GM12874 (cell line): ENCODE results near the gene MYLK4.

Experiments used
- TF ChIP-seq, protein P1 (sequence below): IDR thresholded peaks from 2 replicates; pipeline ENCODE4 v1.5.1; 2011; ENCODE audit warnings: low read depth, mild to moderate bottlenecking, control low read depth, low read length, moderate library complexity; ENCODE audit not compliant: insufficient read depth

Gene MYLK4

DNA sequence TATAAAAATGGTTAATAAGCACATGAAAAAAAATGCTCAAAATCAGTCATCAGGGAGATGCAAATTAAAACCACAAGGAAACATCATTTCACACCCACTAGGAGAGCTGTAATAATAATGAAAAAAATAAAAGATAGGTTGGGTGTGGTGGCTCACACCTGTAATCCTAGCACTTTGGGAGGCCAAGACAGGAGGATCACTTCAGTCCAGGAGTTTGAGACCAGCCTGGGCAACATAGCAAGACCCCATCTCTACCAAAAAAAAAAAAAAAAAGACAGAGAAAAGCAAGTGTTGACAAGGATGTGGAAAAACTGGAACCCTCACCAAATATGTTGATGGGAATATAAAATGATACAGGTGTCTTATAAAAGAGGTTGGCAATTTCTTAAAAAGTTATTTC lies 3.0 kb upstream of the MYLK4 start:
- TF ChIP-seq, protein P1, sequence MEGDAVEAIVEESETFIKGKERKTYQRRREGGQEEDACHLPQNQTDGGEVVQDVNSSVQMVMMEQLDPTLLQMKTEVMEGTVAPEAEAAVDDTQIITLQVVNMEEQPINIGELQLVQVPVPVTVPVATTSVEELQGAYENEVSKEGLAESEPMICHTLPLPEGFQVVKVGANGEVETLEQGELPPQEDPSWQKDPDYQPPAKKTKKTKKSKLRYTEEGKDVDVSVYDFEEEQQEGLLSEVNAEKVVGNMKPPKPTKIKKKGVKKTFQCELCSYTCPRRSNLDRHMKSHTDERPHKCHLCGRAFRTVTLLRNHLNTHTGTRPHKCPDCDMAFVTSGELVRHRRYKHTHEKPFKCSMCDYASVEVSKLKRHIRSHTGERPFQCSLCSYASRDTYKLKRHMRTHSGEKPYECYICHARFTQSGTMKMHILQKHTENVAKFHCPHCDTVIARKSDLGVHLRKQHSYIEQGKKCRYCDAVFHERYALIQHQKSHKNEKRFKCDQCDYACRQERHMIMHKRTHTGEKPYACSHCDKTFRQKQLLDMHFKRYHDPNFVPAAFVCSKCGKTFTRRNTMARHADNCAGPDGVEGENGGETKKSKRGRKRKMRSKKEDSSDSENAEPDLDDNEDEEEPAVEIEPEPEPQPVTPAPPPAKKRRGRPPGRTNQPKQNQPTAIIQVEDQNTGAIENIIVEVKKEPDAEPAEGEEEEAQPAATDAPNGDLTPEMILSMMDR = no peak

DNA sequence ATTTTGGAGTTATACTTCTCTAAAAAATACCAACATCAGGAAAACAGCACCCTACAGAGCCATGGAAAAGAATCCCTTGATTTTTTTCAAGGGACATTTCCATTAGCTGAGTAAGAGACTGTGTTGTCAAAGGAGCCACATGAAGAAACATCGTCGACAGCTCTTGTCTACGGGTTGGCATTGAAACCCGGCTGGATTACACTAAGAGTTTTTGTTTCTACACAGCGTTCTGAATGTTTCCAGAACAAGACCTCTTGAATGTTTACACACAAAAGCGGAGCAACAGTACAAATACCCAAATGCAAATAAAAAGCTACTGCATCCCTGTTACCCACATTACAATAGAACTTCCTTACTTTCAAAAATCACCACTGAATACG lies 2.4 kb upstream of the MYLK4 start:
- TF ChIP-seq, protein P1 = no peak

DNA sequence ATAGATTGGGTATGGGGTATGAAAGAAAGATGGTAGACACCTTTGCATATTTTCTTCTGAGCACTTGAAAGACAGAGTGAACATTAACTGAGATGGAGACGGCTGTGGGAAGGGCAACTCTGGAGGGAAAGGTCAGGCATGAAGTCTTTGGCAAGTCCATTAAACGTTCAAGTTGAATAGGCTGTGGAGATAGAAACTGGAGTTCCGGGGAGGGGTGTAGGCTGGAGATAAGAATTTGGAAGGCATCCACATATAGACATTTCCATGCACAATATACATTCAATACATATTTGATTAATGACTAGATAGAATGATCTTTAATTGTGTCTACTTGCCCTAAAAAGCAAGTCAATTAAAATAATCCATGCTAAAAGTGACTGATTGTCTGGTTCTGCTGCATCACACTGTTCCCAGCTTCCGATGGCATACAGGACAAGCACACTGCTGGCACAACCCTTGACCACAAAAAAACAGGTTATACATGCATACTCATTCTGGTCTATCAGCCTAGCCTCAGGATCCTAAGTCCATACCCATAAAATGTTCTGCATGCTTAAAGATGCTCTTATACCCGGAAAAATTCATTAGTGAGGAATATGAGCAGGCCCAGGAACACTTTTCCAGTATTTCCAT lies 1.9 kb upstream of the MYLK4 start:
- TF ChIP-seq, protein P1 = no peak

DNA sequence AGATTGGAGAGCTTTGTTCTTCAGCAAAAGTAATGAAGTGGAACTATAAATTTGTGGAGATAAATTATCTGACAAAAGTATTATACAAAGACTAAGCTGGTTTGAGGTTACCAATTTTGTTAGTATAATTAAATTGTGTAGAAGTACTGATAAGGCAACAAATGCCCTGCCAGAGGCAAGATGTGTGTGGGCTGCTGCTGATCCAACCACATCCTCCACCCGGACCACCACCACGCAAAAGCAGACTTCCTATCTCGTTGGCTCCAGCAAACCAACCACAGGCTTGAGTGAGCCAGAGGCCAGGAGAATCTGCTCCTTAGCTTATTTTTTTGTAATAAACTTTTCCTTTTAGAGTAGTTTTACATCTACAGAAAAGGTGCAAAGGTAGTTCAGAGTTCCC lies 1.1 kb upstream of the MYLK4 start:
- TF ChIP-seq, protein P1 = no peak

DNA sequence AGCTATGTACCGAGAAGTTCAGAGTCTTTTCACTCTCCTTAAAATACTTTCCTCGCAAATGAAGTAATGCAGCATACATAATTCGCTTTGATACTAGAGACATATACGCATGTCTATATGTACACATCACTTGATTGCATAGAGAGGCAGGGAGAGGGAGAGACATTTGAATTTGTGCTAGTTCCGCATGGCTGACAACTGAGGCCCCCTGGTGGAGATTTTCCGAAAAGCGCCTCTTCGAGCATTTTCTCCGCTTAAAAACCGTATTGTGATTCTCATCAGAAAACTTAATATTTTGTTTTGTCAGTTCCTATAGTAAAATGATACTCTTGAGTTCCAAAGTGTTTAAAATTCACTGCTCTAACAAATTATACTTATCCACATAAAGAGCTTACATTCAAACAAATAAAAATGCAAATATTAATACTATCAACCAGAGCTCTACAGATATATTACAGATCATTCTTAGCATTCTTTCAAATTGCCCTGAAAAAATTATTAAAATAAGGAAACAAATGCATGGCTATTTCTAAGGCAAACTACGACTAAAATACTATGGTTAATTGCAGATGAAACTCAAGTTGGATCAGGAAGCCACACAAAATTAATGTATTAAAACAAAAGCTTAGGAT lies 637 bp downstream of the MYLK4 start:
- TF ChIP-seq, protein P1 = peak; percentile 75

DNA sequence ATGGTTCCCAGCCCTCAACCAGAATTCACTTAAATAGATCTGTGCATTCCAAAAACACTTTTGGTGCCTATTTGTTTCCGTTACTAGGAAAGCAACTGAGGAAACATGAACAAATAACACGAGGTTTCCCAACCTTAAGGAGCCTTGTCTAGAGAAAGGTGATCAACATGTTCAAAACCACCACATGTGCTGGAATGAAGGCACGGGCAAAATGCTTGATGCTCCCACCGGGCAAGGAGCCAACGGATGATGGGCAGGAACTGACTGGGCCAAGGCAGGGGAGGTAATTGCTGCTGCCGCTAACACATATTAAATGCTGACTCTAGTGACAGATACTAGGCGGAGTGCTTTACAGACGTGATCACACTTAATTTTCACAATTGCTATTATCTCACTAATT lies 2.5 kb downstream of the MYLK4 start:
- TF ChIP-seq, protein P1 = no peak

DNA sequence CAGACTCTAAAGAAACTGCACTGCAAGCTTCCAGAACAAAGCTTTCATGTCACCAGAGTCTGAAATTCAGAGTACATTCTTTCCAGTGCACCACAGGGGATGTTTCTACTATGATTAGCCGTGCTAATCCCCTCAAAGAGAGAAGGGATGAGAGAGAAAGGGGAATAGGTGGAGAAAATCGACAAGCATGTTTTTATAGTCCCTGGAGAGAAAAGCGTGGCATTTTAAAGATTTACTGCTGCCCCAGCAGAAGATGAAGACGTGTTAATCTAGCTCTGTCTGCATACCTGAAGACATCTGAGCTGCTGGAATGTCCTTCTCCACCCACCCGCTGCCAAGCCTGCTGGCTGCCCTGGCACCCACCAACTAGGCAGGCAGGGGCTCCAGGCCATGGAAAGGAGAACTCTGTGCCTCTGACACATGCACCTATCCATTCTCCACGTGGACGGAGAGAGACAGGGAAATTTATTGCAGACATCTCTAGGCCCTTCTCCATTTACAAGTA lies 4.1 kb downstream of the MYLK4 start:
- TF ChIP-seq, protein P1 = no peak
